Activated CD4-positive, alpha-beta T cell treated with anti-CD3 and anti-CD28 coated beads, Interleukin-2, amount 10 ng/mL, durations not matched to agents 7 days and 5 days (primary cell): ENCODE measurements around the gene TREH. TPM values are rescaled to one million over a fixed set of nuclear protein-coding genes. Genes with fewer than 3 reads are reported as not detected.
"Not testable (repeated sequence)": the region's sequence is repeated elsewhere in the genome, so short reads cannot be mapped to it uniquely, and the experiment has no call there.

Experiments used
- CTCF ChIA-PET: fragments of 350-600 bp; sonication (Branson Sonifier 250); formaldehyde crosslinking; loops from one replicate; lab custom pipeline; 2021; ENCODE audit warnings: antibody characterized with exemption; lab: Charles Lee
- POLR2A ChIA-PET: fragments of 350-600 bp; sonication (Branson Sonifier 250); formaldehyde crosslinking; loops from one replicate; lab custom pipeline; 2021; ENCODE audit warnings: antibody characterized with exemption; lab: Charles Lee
- DNase-seq: peaks from one replicate; pipeline ENCODE4 v3.0.0-alpha.2; 2020
- H3K27ac Mint-ChIP-seq: one replicate; pipeline ENCODE4 v1.8.0; 2021; ENCODE audit warnings: mild to moderate bottlenecking, moderate library complexity, mixed read lengths
- H3K27me3 Mint-ChIP-seq: one replicate; pipeline ENCODE4 v1.8.0; 2021; ENCODE audit warnings: mixed read lengths
- H3K36me3 Mint-ChIP-seq: one replicate; pipeline ENCODE4 v1.8.0; 2021; ENCODE audit warnings: low read depth, mixed read lengths
- H3K4me1 Mint-ChIP-seq: one replicate; pipeline ENCODE4 v1.8.0; 2021; ENCODE audit warnings: mixed read lengths
- H3K4me3 Mint-ChIP-seq: one replicate; pipeline ENCODE4 v1.8.0; 2021; ENCODE audit warnings: mild to moderate bottlenecking, moderate library complexity, mixed read lengths
- H3K9me3 Mint-ChIP-seq: one replicate; pipeline ENCODE4 v1.8.0; 2021; ENCODE audit warnings: mixed read lengths
- total RNA-seq, 2 experiments: library from RNA; stranded (reverse); gene quantifications; one replicate each; pipeline ENCODE4 v1.2.3, GENCODE V29; 2021

TREH gene
- total RNA-seq, 2 experiments from 2014 or later = not detected

DNA sequence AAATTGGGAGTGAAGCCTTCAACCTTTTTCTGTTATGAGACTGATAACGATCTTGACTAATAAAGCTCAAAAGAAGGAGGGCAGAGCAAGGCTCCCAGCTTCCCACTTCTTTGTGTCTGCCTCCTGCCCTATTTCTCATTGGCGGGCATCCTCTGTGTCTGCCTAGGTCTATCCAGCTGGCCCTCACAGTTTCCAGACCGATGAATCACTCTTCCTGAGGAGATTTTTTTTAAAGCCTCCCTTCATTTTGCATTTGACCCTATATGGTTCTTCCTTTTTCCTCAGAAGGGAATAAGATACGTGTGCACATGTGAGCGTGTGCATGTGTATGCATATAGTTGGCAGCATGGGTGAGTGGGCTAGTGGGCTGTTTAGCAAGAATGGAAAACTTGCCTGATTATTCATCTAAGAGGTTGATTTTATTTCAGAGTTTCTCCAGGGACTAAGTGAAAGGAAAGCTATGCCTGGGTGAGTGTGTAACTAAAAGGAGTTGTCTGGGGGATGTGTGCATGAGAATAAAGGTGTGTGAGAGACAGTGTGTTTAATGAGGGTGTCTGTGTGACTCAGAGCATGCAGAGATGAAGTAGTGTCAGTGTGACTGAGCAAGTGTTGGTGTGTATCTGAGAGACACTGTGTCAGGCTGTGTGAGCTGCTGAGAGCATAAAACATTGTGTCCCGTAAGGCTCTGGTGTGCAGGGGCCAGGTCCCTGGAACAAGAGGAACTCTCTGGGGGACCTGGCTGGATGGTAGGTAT, 59.8 kb downstream of the TREH start:
- no peak overlapping the region for H3K27ac Mint-ChIP-seq
- H3K4me1 Mint-ChIP-seq = peaks cover 11% of the 10 kb centered on the region
- no peaks in the 10 kb centered on the region for H3K9me3 Mint-ChIP-seq
- ChIA-PET POLR2A (no interaction called here), CTCF (interaction anchor here (0.5 to 1.7 kb wide), 8 partner anchors 8 to 483 kb away, joined by 3 to 6 read pairs (median 4); no protein-coding TSS in a partner anchor)
- DNase-seq = no peak
- no peak overlapping the region for H3K4me3 Mint-ChIP-seq
- no peaks in the 10 kb centered on the region for H3K36me3 Mint-ChIP-seq
- peaks cover 16% of the 10 kb centered on the region for H3K27me3 Mint-ChIP-seq

DNA sequence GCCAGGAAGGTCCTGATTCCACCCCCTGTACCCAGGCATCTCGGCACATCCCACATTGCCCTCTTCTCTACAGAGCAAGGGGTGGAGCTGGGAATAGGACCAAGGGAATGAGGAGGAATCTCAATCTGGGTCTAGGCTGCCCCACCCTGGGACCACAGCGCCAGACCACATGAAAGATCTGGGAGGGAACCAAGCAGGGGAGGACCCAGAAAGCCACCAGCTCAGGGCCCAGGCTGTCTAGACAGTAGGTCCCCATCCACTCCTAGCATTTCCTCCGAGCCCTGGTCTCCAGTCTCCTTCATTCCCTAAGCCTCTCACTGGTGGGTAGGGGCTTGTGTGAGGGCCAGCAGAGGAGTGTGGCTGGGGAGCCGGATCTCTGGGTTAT, 60.5 kb downstream of the TREH start:
- H3K9me3 Mint-ChIP-seq = no peaks in the 10 kb centered on the region
- no peak overlapping the region for H3K4me3 Mint-ChIP-seq
- H3K27me3 Mint-ChIP-seq = peaks cover 16% of the 10 kb centered on the region
- CTCF ChIA-PET = interaction anchor here (0.5 to 1.7 kb wide), 9 partner anchors 9 to 483 kb away, joined by 3 to 6 read pairs (median 4); no protein-coding TSS in a partner anchor
- H3K36me3 Mint-ChIP-seq = no peaks in the 10 kb centered on the region
- DNase-seq = no peak
- POLR2A ChIA-PET = no interaction called here
- peaks cover 11% of the 10 kb centered on the region for H3K4me1 Mint-ChIP-seq
- no peak overlapping the region for H3K27ac Mint-ChIP-seq

DNA sequence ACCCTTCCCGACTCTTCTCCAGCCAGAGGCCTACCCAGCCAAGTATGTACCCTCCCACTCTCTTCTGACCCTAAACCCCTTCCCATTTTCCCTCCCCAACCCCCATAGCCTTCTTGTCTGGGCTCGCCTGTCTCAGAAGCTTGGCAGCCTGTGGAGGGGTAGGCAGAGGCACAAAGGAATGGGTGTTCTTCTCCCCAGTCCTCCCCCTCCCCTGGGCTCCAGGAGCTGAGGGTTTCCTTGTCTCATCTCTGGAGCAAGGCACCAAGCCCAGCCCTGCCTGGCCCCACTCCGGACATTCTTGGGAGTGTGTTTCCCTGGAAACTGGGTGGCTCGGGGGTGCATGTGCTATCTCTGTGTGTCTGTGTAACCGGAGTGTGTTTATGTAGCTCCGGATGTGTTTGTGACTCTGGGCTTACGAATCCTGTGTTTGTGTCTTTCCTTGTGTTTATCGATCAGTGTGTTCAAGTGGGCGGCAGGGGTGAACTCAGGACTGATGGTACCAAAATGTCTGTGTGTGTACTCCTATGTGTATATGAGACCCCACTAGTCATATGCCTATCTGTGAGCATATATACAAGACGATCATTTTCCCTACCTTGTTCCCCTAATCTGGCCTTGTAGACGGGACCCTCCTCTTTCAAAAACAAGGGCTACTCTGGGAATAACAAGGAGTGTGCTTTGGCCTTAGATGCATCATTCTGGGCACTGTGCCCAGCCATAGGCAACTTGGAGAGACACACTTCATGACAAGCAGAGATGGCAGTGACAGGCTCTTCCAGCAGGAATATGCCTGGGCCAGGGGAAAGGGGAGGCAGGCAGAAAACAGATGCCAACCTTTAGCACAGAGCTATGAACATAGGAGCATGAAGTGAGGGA, 61.1 kb downstream of the TREH start:
- POLR2A ChIA-PET = no interaction called here
- DNase-seq = no peak
- Mint-ChIP-seq H3K36me3 (no peaks in the 10 kb centered on the region), H3K27me3 (peaks cover 20% of the 10 kb centered on the region), H3K27ac (no peak overlapping the region), H3K9me3 (no peaks in the 10 kb centered on the region), H3K4me1 (peaks cover 11% of the 10 kb centered on the region), H3K4me3 (no peak overlapping the region)
- CTCF ChIA-PET = interaction anchor here (0.8 to 1.7 kb wide), 6 partner anchors 9 to 40 kb away, joined by 3 to 6 read pairs (median 4); no protein-coding TSS in a partner anchor

GRCh38 chr11:118615976-118616371, 63.5 kb downstream of the TREH start:
- Mint-ChIP-seq H3K36me3 (no peaks in the 10 kb centered on the region), H3K27ac (no peak overlapping the region), H3K27me3 (peaks cover 22% of the 10 kb centered on the region), H3K4me1 (peaks cover 9% of the 10 kb centered on the region), H3K4me3 (no peak overlapping the region), H3K9me3 (no peaks in the 10 kb centered on the region)
- ChIA-PET POLR2A (no interaction called here), CTCF (no interaction called here)
- DNase-seq = no peak

DNA sequence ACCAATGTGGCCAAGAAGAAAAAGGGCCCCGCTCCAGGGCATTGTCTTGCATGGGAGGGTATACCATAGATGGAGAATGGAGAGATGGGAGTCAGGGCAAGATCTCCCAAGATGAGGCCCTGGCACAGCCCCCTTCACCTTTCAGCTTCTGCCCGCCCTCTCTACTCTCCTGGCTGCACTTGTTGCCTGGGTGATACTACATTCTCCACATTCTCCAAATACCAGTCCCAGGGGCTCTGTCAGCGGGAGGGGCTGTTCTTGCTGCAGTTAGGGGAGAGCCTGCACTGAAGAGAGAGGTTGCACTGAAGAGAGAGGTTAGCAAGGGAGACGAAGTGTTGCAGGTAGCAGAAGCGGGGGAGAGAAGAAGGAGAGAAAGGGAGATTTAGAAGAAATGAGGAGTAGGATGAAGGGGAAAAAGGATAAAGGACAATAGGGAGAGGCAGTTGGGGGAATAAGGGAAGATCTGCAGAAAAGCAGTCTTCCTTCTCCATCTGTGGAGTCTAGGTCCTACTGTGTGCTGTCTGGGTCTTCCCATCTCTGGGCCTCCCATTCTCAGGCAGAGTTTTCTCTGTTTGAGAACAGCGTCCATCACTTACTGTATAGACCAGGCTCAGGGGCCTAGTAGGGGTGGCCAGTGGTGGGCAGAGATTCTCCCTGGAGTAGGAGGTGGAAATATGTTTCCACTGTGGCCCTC, 64.0 kb downstream of the TREH start:
- Mint-ChIP-seq H3K27ac (no peak overlapping the region), H3K9me3 (no peaks in the 10 kb centered on the region), H3K36me3 (no peaks in the 10 kb centered on the region), H3K4me3 (no peak overlapping the region), H3K4me1 (peaks cover 7% of the 10 kb centered on the region), H3K27me3 (peaks cover 19% of the 10 kb centered on the region)
- POLR2A ChIA-PET = no interaction called here
- CTCF ChIA-PET = interaction anchor here (0.6 to 2.6 kb wide), 2 partner anchors 10 to 1668 kb away, joined by 3 to 10 read pairs; no protein-coding TSS in a partner anchor
- DNase-seq = no peak

DNA sequence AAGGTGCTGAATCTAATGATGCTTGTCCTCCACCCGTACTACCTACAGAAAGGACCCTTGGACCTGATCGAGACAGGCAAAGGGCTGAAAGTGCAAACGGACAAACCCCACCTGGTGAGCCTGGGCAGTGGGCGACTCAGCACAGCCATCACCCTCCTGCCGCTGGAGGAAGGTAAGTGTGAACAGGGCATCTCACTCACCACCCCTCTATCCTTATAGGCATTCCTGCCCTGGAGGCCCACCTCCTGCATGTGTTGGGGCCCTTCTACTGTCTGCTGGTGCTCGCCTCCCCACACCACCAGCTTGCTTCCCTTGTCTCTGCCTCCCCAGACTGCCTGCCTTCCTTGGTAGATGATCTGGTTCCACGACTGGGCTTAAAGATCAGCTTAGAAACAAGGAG, 64.9 kb downstream of the TREH start:
- no peak for DNase-seq
- ChIA-PET CTCF (interaction anchor here (1.3 to 2.6 kb wide), 4 partner anchors 11 to 21 kb away, joined by 3 to 10 read pairs (median 4); no protein-coding TSS in a partner anchor), POLR2A (no interaction called here)
- Mint-ChIP-seq H3K27me3 (peaks cover 20% of the 10 kb centered on the region), H3K36me3 (no peaks in the 10 kb centered on the region), H3K9me3 (no peaks in the 10 kb centered on the region), H3K27ac (no peak overlapping the region), H3K4me1 (peaks cover 9% of the 10 kb centered on the region), H3K4me3 (no peak overlapping the region)

DNA sequence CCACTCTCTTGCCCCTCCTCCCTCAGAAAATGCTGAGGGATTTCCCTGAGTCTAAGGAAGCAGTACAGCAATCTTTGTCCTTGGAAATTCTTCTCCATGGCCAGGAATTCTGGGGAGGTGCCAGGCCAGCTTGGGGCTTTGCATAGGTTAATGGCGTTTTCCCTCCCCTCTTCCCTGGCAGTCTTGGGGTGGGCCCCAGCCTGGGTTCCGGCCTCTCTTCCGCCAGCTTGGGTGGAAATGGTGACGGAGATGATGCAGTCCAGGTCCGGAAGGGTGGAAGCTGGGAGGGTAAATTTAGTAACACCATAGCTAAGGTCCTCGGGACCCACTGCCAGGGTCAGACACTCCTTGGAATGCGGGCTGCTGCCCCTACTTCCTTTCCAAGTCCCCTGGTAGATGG, 67.1 kb downstream of the TREH start:
- H3K4me3 Mint-ChIP-seq = no peak overlapping the region
- ChIA-PET CTCF (interaction anchor here (0.5 to 3.3 kb wide), 7 partner anchors 10 to 644 kb away, joined by 3 to 22 read pairs (median 4); no protein-coding TSS in a partner anchor), POLR2A (no interaction called here)
- no peak overlapping the region for H3K27ac Mint-ChIP-seq
- peaks cover 2% of the 10 kb centered on the region for H3K36me3 Mint-ChIP-seq
- H3K9me3 Mint-ChIP-seq = no peaks in the 10 kb centered on the region
- peaks cover 31% of the 10 kb centered on the region for H3K27me3 Mint-ChIP-seq
- H3K4me1 Mint-ChIP-seq = peaks cover 20% of the 10 kb centered on the region
- no peak for DNase-seq

DNA sequence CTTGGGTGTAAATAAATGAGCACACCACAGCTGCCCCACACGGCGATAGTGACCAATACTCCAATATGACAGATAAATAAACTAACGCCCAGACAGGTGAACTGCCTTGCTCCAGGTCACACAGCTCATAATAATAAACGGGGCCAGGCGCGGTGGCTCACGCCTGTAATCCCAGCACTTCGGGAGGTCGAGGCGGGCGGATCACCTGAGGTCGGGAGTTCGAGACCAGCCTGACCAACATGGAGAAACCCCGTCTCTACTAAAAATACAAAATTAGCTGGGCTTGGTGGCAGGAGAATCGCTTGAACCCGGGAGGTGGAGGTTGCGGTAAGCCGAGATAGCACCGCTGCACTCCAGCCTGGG, 68.0 kb downstream of the TREH start:
- H3K36me3 Mint-ChIP-seq, POLR2A ChIA-PET: not testable (repeated sequence)
- CTCF ChIA-PET = interaction anchor here (0.6 to 3.3 kb wide), 6 partner anchors 11 to 434 kb away, joined by 3 to 22 read pairs (median 4); no protein-coding TSS in a partner anchor

GRCh38 chr11:118610773-118611432, 68.5 kb downstream of the TREH start:
- Mint-ChIP-seq H3K9me3 (no peaks in the 10 kb centered on the region), H3K36me3 (peaks cover 2% of the 10 kb centered on the region), H3K27ac (no peak overlapping the region), H3K27me3 (peaks cover 41% of the 10 kb centered on the region), H3K4me3 (peak overlapping the region; percentile 59), H3K4me1 (peaks cover 24% of the 10 kb centered on the region)
- DNase-seq = peak; percentile 78
- ChIA-PET POLR2A (no interaction called here), CTCF (interaction anchor here (1.6 to 3.3 kb wide), 3 partner anchors 11 to 25 kb away, joined by 4 to 22 read pairs (median 5); no protein-coding TSS in a partner anchor)

More for the DNA sequence above, 68.0 kb downstream of the TREH start:
- not testable (repeated sequence) for H3K27ac Mint-ChIP-seq, DNase-seq, H3K9me3 Mint-ChIP-seq
- Mint-ChIP-seq H3K4me3 (peak overlapping the region; percentile 59), H3K27me3 (peaks cover 38% of the 10 kb centered on the region), H3K4me1 (peaks cover 24% of the 10 kb centered on the region)

DNA sequence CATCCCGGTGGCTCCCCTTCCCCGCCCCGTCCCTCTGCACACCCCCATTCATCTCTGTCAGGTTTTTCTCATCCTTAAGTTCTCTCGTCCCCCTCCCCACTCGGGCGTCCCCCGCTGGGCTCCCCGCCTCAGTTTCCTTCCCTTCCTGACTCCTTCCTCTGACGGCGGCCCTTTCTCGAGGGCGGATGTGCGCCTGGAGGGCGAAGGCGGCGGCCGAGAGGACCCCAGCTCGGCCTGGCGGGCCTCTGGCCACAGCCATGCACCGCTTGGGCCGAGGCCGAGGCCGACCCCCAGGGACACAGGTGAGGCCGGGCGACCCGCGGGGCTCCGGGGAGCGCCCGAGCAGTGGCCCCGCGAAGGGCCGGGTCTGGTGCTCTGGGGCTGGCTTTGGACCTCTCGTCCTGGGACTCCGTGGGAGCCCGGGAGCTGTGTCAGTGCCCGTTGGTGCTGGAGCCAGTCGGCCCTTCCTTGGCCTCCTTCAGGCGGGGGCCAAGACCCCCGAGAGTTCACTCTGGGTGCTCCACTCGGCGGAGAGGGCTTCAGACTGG, 69.2 kb downstream of the TREH start:
- H3K27me3 Mint-ChIP-seq = peaks cover 41% of the 10 kb centered on the region
- no peaks in the 10 kb centered on the region for H3K9me3 Mint-ChIP-seq
- ChIA-PET CTCF (interaction anchor here (0.6 to 1.8 kb wide), 4 partner anchors 8 to 54 kb away, joined by 3 to 6 read pairs (median 4); no protein-coding TSS in a partner anchor), POLR2A (no interaction called here)
- H3K4me1 Mint-ChIP-seq = peaks cover 24% of the 10 kb centered on the region
- H3K4me3 Mint-ChIP-seq = peak overlapping the region; percentile 48
- no peak for DNase-seq
- peaks cover 2% of the 10 kb centered on the region for H3K36me3 Mint-ChIP-seq
- H3K27ac Mint-ChIP-seq = no peak overlapping the region

- peaks cover 41% of the 10 kb centered on the region for H3K27me3 Mint-ChIP-seq
These were observed 69.8 kb downstream of the TREH start for GRCh38 chr11:118609380-118610224.

More at GRCh38 chr11:118609380-118610224, 69.8 kb downstream of the TREH start:
- Mint-ChIP-seq H3K9me3 (no peaks in the 10 kb centered on the region), H3K27ac (no peak overlapping the region), H3K36me3 (peaks cover 2% of the 10 kb centered on the region), H3K4me3 (peak overlapping the region; percentile 62), H3K4me1 (peaks cover 24% of the 10 kb centered on the region)
- CTCF ChIA-PET = interaction anchor here (0.5 to 1.8 kb wide), 9 partner anchors 9 to 429 kb away, joined by 3 to 6 read pairs (median 3); no protein-coding TSS in a partner anchor
- DNase-seq = no peak
- POLR2A ChIA-PET = no interaction called here
